GM21526 (cell line): ENCODE data around the gene CLIC3.

Experiments
- ATAC-seq: cut with Tn5 transposase; IDR thresholded peaks from one replicate; pipeline ENCODE4 v1.9.1; 2021; ENCODE audit warnings: moderate library complexity; ENCODE audit not compliant: unreplicated experiment, low FRiP score

CLIC3 gene

DNA sequence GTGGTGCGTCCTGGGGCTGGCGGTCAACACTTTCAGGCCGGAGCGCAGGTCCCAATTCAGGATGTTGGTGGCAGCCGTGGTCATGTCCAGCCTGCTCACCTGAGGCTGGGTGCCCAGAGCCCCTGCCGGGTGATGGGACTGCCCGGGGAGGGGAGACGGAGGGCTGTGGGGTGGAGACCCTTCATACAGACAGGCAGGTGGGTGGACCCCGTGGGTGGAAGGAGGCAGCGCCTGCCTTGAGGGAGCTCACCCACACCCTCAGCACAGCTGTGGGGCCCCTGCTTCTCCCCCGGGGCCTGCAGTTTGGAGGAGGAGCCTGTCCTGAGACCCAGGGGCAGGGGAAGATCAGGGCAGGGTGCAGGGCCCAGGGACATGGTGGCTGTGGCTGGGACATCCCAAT is 26.0 kb downstream of the CLIC3 start:
- no peak for ATAC-seq

DNA sequence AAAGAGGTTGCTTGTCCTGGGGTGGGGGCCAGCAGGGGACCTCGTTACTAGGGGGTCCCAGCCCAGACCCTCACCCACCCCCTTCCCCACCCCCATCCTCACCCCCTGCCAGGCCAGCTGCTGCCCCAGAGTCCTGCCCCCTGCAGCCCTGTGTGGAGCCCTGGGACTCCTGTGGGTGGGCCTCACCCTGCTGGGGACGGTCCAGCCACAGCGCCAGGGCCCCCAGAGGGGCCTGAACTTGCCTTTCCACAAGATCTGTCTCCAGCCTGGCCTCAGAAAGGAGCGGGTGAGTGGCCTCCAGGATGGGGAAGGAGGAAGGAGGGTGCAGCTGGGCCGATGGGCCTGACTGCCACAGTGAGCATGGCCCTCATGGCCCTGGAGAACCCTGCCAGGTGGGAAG is 26.6 kb downstream of the CLIC3 start:
- ATAC-seq: no peak

DNA sequence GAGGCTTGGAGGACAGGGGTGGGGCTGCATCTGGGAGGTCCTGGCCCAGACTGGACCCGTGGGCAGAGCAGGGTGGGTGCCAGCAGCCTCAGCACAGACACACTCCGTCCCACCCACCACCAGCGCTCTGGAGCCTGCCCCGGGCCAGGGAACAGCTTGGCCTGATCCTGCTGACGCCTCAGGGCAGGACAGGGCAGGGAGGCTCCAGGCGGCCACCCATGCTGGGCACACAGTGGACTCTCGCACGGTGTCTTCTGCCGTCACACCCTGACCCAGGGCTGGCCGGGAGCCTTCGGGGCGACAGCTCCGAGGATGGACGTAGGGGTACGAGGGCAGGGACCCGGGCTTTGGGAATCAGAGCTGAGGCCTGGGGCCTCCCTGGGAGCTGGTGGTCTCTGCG is 27.2 kb downstream of the CLIC3 start:
- ATAC-seq: no peak

DNA sequence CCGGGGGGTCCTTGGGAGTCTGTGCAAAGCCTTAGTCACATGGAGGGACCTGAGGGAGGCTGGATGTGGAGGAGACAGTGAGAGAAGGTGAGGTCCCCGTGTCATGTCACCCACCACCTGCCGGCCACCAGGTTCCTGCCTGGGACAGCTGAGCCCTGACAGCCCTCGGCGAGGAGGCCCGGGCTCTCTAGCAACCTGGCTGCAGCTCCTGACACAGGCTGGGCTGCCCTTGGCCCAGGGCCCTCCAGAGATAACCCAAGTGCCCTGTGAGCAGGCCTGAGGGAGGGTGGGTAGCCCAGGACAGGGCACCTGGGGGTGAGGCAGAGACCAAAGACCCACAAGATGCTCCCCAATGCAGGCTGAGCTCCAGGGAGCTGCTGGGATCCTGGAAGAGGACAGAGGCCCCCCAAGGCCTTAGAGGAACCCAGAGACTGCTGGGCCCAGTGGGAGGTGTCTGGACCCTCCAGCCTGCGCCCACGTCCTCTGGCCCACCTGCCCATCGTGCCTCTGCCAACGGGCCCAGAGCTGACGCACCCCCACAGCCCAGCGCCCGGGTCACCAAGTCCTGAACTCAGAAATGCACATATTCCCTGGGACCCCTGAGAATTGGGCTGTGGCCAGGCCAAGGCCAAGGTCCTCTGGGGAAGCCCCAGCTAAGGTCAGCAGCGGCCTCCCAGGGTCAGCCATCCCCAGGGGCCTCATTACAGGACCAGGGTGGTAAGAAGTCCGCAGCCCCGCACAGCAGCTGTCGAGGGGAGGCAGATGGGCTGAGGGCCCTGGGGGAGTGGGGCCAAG is 27.8 kb downstream of the CLIC3 start:
- ATAC-seq: no peak

DNA sequence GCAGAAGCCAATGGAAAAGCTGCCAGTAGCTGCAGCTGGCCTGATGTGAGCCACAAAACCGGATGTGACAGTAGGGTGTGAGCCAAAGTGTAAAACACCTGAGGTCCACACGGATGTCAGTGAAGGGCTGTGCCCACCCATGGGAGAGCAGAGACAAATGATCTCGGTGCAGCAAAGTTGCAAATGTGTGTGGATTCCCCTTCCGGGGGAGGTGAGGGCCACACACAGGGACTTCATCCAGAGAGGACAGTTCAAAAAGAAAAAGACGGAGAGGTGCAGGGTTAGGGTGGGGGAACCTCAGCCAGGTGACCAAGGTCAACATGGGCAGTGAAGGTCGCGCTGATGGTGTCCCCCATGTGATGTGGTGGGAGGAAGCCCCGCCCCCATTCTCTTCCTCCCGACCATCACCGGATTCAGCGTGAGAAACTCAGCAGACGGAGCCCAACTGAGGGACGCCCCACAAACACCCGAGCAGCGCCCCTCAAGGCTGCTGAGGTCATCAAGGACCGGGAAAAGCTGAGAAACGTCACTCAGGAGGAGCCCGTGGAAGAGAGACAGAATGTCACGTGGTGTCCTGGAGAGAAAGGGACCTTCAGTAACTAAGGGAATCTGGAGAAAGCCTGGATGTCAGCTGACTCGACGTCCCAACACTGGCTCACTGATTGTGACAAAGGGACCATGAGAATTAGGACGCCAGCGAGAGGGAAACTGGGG is 30.4 kb downstream of the CLIC3 start:
- ATAC-seq: no peak

DNA sequence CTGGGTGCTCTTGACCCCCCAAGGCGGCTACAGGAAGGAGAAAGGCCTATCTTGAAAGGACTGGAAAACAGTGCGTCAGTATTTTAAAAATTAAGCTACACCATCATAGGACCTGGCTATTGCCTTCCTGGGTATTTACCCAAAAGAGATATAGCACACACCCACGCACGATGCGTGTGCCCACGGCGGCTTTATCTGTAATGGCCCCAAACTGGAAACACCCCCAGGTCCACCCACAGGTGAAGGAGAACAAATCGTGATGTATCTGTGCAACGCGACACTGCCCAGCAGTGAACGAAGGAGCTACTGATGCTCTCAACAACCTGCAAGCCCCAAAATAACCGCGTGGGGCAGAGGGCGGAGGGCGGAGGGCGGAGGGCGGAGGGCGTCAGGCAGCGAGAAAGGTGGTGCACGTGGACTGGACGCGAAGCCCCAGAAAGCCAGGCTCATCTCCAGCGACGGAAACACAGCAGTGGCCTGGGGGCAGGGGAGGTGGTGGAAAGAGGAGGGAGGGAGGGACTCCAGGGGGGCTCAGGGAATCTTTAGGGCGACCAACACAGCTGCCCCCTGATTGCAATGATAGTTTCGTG is 31.4 kb downstream of the CLIC3 start:
- ATAC-seq: no peak

DNA sequence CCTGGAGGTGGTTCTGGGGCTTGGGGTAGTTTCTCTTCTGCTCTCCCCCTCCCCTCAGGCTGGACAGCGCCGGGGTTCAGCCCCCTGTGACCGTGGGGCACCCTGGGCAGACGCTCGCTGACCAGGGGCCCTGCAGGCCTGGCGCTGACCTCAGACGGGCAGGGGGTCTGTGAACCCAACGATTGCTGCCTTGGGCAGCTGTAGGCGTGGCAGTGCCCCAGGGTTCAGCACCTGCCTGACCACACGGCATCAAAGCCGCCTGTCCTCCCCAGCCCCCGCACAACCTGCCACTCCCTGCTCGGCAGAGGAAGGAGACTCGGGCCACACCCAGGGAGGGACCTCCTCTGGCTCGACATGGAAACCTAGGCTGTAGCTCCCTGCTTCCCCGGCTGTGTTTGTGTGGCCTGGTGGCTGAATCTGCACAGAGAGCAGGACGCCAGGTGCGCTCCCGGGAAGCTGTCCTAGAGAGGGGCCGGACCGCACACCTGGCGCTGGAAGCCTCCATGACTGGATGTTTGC is 32.1 kb downstream of the CLIC3 start:
- ATAC-seq: no peak

DNA sequence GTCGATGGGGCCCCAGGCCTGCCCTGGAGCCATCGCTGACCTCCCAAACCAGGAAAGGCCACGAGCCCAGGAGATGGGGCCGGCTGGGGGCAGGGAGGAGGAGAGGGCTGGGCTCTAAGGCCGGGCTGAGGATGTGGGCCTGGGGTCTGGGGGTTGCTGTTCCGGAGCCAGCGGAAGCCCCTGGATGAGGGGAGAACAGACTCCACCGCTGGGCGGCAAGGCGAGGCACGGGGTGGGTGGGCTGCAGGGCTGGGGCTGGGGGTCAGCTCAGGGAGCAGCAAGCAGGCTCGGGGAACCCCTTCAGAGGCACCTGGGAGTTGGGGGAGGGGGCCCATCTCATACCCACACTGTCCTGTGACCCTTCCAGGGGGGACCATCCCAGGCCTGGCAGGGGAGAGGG is 32.6 kb downstream of the CLIC3 start:
- ATAC-seq: no peak

DNA sequence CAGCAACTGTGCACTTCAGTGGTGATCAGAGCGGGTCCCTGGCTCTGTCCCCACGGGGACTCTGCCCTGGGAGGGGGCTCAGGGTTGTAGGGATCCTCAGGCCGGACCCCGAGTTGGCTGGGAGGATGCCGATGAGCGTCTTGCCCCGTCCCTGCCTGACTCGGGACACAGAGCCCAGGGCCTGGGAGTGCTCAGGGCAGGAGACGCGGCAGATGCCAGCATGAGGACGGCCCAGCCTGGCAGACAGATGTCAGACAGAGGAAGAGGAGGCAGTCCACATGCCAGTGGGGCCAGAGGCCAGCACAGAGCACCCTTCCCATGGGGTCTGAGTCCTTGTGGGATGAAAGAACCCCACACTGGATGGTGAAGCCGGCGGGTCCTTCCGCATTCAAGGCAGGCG is 33.0 kb downstream of the CLIC3 start:
- ATAC-seq: no peak

DNA sequence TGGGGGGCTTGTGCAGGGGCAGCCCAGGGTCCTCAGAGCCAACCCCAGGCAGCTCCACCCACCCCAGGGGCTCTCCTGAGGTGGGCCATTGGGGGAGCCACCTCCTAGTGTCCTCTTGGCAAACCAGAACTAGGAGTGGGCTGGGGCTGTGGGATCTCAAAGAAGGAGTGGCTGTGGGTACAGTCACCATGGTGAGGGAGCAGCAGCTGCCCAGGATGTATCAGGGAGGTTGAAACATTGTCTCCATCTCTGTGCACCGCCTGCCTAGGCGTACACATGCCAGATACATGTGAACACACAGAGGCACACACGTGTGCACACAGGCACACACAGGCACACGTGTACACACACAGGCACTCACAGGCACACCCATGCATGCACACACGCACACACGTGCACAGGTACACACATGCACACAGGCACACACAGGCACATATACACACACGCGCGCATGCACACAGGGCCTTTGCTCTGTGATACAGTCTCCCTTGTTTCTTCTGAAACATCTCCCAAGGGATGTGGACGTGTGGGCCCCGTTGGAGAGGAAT is 33.6 kb downstream of the CLIC3 start:
- no peak for ATAC-seq

DNA sequence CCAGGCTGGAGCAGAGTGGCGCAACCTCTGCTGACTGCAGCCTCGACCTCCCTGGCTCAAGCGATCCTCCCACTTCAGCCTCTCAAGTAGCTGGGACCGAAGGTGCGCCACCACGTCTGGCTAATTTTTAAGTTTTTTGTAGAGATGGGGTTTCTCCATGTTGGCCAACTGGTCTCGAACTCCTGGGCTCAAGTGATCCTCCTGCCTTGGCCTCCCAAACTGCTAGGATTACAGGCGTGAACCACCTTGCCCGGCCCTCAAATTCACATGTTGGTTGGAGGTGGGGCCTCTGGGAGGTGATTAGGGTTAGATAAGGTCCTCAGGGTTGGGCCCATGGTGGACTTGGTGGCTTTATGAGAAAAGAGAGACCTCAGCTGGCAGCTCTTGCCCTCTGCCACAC is 34.2 kb downstream of the CLIC3 start:
- no peak for ATAC-seq

DNA sequence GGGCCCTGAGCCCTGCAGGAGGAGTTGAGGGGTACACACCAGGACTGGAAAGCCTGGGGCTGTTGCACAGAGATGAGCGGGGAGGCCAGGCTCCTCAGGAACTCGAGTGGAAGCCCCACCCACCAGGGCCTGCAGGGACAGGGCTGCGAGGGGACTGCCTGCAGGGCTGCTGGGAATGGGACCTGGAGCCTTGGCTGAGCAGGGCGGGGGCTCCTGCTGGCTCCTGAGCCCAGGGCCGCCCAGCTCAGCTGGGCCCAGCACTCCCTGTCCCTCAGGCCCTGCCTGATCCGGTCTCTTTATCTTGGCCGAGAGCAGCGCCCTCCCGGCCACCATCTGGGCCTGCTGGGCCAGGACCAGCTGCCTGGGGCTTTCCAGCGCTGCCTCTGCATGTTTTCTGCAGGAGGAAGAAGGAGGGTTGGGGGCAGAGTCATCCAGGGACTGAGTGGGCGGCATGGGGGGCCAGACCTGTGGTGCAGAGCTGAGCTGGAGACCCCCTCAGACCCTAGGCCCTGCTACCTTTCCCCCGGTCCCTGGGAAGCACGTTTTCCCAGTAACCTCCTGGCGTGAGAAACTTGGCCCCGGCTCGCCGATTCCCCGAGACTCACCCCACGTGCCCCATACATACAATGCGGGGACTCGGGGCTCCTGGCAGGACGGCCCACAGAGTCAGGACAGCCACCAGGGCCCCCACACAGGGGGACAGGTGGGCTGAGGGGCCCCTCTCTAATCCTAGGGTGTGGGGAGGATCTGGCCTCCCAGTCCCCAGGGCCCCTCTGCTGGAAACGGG is 34.9 kb downstream of the CLIC3 start:
- ATAC-seq: no peak

DNA sequence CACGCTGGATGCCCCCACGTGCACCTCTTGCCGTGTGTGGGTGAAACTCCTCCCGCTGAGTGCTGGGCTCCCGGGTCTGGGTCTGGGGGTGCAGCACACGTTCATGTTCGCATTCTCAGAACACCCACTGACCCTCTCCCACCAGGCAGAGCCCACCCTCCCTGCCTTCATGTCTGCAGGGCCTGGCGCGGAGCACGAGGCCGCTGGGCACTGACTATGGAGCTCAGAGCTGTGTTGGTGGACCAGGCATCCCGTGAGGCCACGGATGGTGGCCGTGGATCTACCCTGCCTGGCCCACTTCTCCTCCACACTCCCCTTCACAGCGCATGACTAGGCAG is 35.5 kb downstream of the CLIC3 start:
- no peak for ATAC-seq

DNA sequence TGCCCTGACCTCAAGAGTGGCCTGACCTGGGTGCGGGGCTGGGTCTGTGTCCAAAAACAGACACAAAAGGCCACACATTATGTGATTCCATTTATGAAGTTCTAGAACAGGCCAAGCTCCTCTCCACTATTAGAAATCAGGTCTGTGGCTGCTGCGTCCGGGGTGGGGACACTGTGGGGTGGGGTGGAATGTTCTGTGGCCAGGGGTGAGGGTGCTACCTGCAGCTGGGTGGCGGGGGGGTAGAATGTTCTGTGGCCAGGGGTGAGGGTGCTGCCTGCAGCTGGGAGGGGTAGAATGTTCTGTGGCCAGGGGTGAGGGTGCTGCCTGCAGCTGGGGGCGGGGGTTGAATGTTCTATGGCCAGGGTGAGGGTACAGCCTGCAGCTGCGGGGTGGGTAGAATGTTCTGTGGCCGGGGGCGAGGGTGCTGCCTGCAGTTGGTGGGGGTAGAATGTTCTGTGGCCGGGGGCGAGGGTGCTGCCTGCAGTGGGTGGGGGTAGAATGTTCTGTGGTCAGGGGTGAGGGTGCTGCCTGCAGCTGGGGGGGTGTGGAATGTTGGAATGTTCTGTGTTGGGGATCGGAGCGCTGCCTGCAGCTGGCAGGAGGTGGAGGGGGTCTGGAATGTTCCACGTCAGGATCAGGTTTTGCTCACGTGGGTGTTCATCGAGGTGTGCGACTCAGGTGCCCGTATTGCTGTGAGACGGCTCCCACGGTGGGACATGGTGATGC is 36.0 kb downstream of the CLIC3 start:
- no peak for ATAC-seq

DNA sequence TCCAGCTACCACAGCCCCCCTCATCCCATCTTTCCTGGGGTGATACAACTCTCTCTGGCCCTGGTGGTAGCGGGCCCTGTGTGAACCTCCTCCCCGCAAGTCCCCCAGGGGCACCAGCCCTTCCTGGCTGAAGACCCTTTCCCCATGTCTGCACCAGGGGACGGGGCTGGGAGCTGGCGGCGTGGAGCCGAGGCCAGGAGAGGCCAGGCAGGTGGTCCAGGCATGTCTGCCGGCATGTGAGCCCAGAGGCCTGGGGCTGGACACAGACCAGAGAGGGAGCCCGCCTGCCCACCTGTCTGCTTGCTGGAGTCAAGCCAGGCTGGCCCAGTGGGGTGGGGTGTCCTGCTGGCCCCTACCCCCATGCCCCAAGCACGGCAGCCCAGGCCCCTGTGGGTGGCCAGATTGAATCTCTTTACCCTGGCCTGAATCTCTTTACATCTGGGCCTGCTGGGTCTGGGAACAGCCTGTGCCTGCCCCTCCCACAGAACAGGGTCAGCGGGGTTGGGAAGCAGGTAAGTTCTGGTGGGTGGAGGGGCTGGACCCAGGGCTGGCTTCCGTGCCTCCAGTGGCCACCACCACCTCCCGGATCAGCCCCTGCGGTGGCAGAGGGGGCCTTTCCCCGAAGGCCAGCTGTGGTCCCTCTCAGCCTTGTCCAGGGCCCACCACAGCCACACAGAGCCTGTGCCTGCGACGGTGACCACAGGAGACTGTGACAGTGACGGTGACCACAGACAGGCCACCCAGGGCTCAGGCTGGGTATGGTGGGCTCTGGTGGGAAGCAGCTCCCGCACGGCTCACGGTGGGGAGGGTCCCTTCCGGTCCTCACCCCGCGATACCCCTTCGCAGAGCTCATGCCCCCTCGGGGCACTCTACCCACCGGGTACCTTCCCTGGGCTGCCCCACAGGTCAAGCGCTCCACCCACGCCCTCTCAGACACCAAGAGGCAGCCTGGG is 37.2 kb downstream of the CLIC3 start:
- ATAC-seq: no peak

DNA sequence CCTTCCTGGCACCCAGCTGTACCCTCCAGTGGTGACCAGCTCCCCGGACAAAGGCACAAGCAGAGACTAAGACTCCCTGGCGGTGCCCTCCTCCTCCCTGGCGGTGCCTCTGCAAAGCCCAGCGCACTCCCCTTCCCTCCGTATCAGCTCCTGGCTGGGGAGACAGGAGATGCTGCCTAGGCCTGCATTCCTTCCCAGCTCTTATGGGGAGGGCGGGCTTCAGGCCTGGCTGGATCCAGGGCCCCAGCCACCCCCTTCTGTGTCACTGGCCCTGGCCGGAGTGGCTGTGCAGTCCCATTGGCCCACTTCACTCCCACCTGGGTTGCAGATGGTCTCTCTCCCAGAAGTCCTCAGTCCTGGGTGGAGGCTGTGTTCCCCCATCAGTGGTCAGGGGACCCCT is 37.9 kb downstream of the CLIC3 start:
- no peak for ATAC-seq

DNA sequence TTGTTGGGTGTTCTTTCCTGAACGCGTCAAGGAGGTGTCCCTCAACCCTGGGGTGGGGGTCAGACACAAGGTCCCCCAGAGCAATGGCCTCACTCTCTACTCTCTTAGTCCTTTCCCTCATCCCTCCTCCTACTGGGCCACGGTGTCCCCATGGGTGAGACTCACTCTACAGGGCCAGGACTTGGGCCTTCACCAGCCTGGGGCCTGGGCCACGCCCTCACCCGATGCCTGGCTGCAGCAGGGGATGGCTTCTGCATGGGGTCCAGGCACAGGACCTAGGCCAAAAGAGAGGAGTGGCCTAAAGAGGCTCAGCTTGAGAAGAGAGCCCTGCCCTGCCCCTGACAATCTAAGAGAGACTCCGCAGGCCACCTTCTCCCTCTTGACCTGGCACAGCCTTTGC is 38.5 kb downstream of the CLIC3 start:
- no peak for ATAC-seq

DNA sequence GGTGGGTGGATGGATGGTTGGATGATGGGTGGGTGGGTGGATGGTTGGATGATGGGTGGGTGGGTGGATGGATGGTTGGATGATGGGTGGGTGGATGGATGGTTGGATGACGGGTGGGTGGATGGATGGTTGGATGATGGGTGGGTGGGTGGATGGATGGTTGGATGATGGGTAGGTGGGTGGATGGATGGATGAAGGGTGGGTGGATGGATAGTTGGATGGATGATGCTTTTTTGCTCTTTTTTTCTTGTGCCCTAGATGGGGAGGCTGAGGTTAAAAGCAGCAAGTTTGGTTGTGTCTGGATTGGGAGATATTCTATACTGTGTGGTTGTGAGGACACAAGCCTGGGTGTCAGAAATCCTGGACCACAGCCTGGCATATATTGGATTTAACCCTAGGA is 38.9 kb downstream of the CLIC3 start:
- ATAC-seq: no peak

DNA sequence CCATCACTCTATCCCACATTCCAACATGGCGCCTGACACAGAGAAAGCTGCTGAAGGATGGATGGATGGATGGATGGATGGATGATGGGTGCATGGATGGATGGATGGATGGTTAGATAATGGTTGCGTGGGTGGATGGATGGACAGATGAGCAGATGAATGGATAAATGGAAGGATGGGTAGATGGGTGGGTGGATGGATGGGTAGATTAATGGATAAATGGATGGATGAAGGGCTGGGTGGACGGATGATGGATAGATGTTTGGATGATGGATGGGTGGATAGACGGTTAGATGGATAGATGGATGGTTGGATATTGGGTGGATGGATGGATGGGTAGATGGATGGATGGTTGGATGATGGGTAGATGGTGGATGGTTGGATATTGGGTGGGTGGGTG is 39.8 kb downstream of the CLIC3 start:
- no peak for ATAC-seq
